C4-2B (cell line): ENCODE results near the gene JMJD4.

Experiments used
- ZFX ChIP-seq: fragments of 450-650 bp; IDR thresholded peaks from 2 replicates; pipeline ENCODE4 v1.6.1; 2017
- TF ChIP-seq, protein P1 (sequence below): fragments of 450-650 bp; conservative IDR thresholded peaks from 2 replicates; pipeline ENCODE4 v1.5.1; 2017; ENCODE audit warnings: mild to moderate bottlenecking

GRCh38 chr1:227742738-227743715, 7.9 kb upstream of the JMJD4 start:
- TF ChIP-seq, protein P1, sequence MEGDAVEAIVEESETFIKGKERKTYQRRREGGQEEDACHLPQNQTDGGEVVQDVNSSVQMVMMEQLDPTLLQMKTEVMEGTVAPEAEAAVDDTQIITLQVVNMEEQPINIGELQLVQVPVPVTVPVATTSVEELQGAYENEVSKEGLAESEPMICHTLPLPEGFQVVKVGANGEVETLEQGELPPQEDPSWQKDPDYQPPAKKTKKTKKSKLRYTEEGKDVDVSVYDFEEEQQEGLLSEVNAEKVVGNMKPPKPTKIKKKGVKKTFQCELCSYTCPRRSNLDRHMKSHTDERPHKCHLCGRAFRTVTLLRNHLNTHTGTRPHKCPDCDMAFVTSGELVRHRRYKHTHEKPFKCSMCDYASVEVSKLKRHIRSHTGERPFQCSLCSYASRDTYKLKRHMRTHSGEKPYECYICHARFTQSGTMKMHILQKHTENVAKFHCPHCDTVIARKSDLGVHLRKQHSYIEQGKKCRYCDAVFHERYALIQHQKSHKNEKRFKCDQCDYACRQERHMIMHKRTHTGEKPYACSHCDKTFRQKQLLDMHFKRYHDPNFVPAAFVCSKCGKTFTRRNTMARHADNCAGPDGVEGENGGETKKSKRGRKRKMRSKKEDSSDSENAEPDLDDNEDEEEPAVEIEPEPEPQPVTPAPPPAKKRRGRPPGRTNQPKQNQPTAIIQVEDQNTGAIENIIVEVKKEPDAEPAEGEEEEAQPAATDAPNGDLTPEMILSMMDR: no peak
- no peak for TF ChIP-seq ZFX
